T-helper 1 cell treated with Interleukin-12 subunit alpha and Interleukin-12 subunit beta and Interleukin-4 antibody, amounts not matched to agents 30 μg/mL and 1 μg/mL, for 36 hours (primary cell): ENCODE data around the gene TBL1Y.
A peak's percentile ranks its signal among the peaks of the same experiment; 100 is the strongest.

Experiments
- H3K27ac Mint-ChIP-seq: one replicate; pipeline ENCODE4 v1.8.0; 2021; ENCODE audit warnings: mild to moderate bottlenecking, mixed read lengths
- H3K27me3 Mint-ChIP-seq: one replicate; pipeline ENCODE4 v1.8.0; 2021; ENCODE audit warnings: low read depth, mixed read lengths
- H3K36me3 Mint-ChIP-seq: one replicate; pipeline ENCODE4 v1.8.0; 2021; ENCODE audit warnings: low read depth, mixed read lengths
- H3K4me1 Mint-ChIP-seq: one replicate; pipeline ENCODE4 v1.8.0; 2021; ENCODE audit warnings: low read depth, mixed read lengths
- H3K4me3 Mint-ChIP-seq: one replicate; pipeline ENCODE4 v1.8.0; 2021; ENCODE audit warnings: mild to moderate bottlenecking, moderate library complexity, mixed read lengths
- H3K9me3 Mint-ChIP-seq: one replicate; pipeline ENCODE4 v1.8.0; 2021; ENCODE audit warnings: mixed read lengths

TBL1Y gene

DNA sequence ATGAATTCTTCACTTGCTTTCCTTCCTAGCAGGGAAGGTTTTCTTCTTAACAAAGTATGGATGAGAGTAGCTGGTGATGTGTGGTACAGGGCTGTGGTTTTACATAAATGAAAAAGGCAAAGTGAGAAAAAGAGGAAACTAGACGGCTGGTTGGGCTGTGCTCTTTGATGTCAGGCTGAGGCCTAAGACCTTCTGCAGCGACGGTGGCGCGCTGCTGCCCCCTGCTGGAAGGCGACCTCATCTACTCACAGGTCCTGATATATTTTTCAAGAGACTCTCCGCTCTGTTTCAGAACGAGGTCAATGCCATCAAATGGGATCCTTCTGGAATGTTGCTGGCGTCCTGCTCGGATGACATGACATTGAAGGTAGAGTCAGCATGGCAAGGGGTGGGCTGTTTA lies 175.1 kb downstream of the TBL1Y start:
- Mint-ChIP-seq H3K36me3 (no peaks in the 10 kb centered on the region), H3K4me1 (peaks cover 7% of the 10 kb centered on the region), H3K4me3 (no peak overlapping the region), H3K27me3 (peaks cover 5% of the 10 kb centered on the region), H3K9me3 (no peaks in the 10 kb centered on the region), H3K27ac (peak overlapping the region; percentile 46)

DNA sequence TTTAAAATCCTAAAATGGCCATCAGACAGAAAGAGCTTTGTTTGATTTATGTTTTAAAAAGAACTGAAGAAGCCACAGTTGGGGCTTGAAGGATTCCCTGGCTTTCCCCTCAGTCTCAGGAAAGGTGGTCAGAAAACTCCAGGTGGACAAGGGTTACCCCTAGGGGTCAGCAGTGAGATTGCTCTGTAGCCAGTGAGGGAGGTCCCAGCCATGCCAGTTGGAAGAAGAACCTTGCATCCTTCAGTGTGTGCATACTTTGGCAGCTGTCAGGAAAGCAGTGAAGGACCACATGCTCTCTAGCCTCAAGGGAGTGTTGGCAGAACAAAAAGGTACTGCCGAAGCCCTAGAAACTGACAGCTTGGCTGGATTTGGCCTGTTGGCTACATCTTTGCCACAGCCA lies 182.3 kb downstream of the TBL1Y start:
- Mint-ChIP-seq H3K4me1 (peaks cover 13% of the 10 kb centered on the region), H3K36me3 (no peaks in the 10 kb centered on the region), H3K4me3 (no peak overlapping the region), H3K9me3 (no peaks in the 10 kb centered on the region), H3K27ac (no peak overlapping the region), H3K27me3 (peaks cover 2% of the 10 kb centered on the region)

GRCh38 chrY:7094365-7094764 lies 183.9 kb downstream of the TBL1Y start:
- H3K4me3 Mint-ChIP-seq = no peak overlapping the region
- H3K9me3 Mint-ChIP-seq = no peaks in the 10 kb centered on the region
- no peaks in the 10 kb centered on the region for H3K36me3 Mint-ChIP-seq
- no peak overlapping the region for H3K27ac Mint-ChIP-seq
- H3K27me3 Mint-ChIP-seq = no peaks in the 10 kb centered on the region
- peaks cover 11% of the 10 kb centered on the region for H3K4me1 Mint-ChIP-seq

- no peaks in the 10 kb centered on the region for H3K27me3 Mint-ChIP-seq
- no peaks in the 10 kb centered on the region for H3K9me3 Mint-ChIP-seq
- peaks cover 11% of the 10 kb centered on the region for H3K4me1 Mint-ChIP-seq
- no peak overlapping the region for H3K4me3 Mint-ChIP-seq
- H3K36me3 Mint-ChIP-seq = no peaks in the 10 kb centered on the region
- no peak overlapping the region for H3K27ac Mint-ChIP-seq
Observed at GRCh38 chrY:7097021-7097420, 186.5 kb downstream of the TBL1Y start.

GRCh38 chrY:7099742-7100141 lies 189.2 kb downstream of the TBL1Y start:
- H3K4me3 Mint-ChIP-seq = no peak overlapping the region
- no peak overlapping the region for H3K27ac Mint-ChIP-seq
- no peaks in the 10 kb centered on the region for H3K9me3 Mint-ChIP-seq
- H3K4me1 Mint-ChIP-seq = peaks cover 23% of the 10 kb centered on the region
- peaks cover 4% of the 10 kb centered on the region for H3K27me3 Mint-ChIP-seq
- no peaks in the 10 kb centered on the region for H3K36me3 Mint-ChIP-seq

DNA sequence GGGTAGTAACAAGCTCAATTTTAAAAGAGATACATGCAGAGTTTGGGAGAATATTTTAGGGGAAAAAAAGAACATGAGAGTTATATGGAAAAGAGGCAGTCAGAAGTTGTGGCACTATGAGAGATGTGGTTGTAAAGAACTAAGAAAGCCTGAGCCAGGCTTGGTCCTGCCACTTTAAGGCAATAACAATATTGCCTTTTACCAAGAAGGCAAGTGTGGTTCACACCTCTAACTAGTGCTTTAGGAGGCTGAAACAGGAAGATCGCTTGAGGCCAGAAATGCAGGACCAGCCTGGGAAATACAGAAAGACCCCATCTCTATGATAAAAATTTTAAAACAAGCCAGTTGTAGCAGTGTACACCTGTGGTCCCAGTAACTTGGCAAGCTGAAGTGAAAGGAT lies 192.2 kb downstream of the TBL1Y start:
- Mint-ChIP-seq H3K9me3 (no peaks in the 10 kb centered on the region), H3K36me3 (peaks cover 1% of the 10 kb centered on the region), H3K27me3 (peaks cover 4% of the 10 kb centered on the region), H3K27ac (peak overlapping the region; percentile 11), H3K4me3 (no peak overlapping the region), H3K4me1 (peaks cover 36% of the 10 kb centered on the region)

- Mint-ChIP-seq H3K27me3 (peaks cover 4% of the 10 kb centered on the region), H3K27ac (no peak overlapping the region)
Observed at GRCh38 chrY:7107179-7107578, 196.7 kb downstream of the TBL1Y start.

GRCh38 chrY:7110086-7110485 lies 199.6 kb downstream of the TBL1Y start:
- Mint-ChIP-seq H3K27me3 (peaks cover 3% of the 10 kb centered on the region), H3K4me3 (peak overlapping the region; percentile 2), H3K9me3 (no peaks in the 10 kb centered on the region), H3K36me3 (peaks cover 1% of the 10 kb centered on the region), H3K4me1 (peaks cover 34% of the 10 kb centered on the region), H3K27ac (peak overlapping the region; percentile 9)

More at GRCh38 chrY:7107179-7107578, 196.7 kb downstream of the TBL1Y start:
- Mint-ChIP-seq H3K36me3 (peaks cover 1% of the 10 kb centered on the region), H3K4me3 (no peak overlapping the region), H3K9me3 (no peaks in the 10 kb centered on the region), H3K4me1 (peaks cover 45% of the 10 kb centered on the region)

DNA sequence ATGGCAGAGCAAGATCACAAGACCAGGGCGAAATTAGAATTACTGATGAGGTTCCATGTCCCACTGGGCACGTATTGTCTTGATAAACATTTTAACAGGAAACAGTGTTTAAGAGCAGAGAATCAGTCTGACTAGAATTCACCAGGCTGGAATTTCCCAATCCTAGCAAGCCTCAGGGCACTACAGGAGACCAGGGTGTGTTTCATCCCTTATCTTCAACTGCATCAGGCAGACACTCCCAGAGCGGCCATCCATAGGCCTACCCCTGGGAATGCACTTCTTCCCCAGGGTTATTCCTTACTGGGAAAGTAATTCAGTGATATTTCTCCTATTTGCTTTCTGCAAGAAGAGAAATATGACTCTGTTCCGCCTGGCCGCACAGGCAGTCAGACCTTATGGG lies 205.4 kb downstream of the TBL1Y start:
- peaks cover 3% of the 10 kb centered on the region for H3K27me3 Mint-ChIP-seq
- no peak overlapping the region for H3K27ac Mint-ChIP-seq
- no peak overlapping the region for H3K4me3 Mint-ChIP-seq
- no peaks in the 10 kb centered on the region for H3K9me3 Mint-ChIP-seq
- no peaks in the 10 kb centered on the region for H3K36me3 Mint-ChIP-seq
- peaks cover 5% of the 10 kb centered on the region for H3K4me1 Mint-ChIP-seq

- H3K27ac Mint-ChIP-seq = no peak overlapping the region
- H3K36me3 Mint-ChIP-seq = no peaks in the 10 kb centered on the region
- H3K9me3 Mint-ChIP-seq = no peaks in the 10 kb centered on the region
- no peak overlapping the region for H3K4me3 Mint-ChIP-seq
- peaks cover 5% of the 10 kb centered on the region for H3K27me3 Mint-ChIP-seq
- peaks cover 5% of the 10 kb centered on the region for H3K4me1 Mint-ChIP-seq
Observed at GRCh38 chrY:7122202-7122601, 211.7 kb downstream of the TBL1Y start.

DNA sequence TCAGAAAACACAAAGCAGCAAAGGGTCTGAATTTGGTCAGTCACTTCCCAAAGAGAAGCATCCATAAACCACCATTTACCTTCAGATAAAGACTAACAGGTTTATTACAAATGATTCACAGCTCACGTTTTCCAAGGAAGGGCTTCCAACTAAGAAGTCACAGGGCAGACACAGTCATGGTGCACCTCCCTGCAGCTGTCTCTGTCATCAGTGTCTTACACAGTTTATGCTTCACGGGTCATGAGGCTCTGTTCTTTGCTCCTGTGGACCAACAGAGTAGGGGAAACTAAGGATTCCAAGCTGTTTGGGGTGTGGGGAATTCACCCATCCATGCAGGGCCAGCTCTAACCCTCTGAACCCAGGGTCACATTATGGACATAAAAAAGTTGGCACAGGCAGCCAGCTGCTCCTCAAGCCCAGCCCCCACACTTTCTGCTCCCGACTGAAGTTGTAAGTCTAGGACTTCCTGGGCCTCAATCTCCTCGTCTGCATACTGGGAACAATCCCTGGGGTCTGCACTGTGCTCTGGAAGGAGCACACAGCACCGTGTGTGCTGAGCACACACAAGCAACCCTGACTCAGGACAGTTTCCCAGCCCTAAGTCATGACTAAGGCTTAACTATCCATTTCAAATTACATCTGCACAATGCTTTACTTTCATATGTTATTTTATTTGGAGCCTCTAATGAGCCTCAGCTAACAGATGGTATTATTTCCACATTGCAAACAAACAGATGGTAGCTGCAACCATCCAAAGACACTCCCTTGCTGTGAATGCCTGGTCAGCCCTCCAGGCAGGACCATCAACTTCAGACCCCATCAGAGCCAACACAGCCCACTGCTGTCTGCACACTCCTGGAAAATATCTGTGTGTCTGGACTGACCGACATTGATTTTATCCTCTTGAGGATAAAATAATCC lies 214.9 kb downstream of the TBL1Y start:
- Mint-ChIP-seq H3K27ac (no peak overlapping the region), H3K4me1 (no peaks in the 10 kb centered on the region), H3K36me3 (no peaks in the 10 kb centered on the region), H3K9me3 (no peaks in the 10 kb centered on the region), H3K27me3 (peaks cover 5% of the 10 kb centered on the region), H3K4me3 (no peak overlapping the region)

DNA sequence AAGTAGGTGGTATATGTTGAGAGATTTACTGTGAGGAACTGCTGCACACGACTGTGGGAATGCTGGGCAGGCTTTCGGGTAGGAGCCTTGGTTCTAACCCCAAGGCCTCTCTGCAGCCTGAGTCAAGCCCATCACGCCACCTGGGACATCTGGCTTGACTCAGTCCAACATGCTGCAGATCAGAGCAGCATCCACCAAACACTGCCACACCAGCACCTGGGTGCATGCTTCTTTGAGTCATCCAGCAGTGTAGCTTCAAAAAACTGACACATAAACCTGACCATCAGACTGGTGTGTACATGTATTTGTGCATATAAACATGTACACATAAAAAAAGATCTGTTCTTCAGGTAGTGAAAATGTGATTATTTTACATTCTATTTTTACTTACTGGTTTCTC lies 217.7 kb downstream of the TBL1Y start:
- H3K4me3 Mint-ChIP-seq = no peak overlapping the region
- H3K9me3 Mint-ChIP-seq = peaks cover 4% of the 10 kb centered on the region
- H3K27me3 Mint-ChIP-seq = peaks cover 18% of the 10 kb centered on the region
- no peak overlapping the region for H3K27ac Mint-ChIP-seq
- no peaks in the 10 kb centered on the region for H3K4me1 Mint-ChIP-seq
- H3K36me3 Mint-ChIP-seq = no peaks in the 10 kb centered on the region
